Measurements from ENCODE around the gene MYO16. TPM values are rescaled to one million over a fixed set of nuclear protein-coding genes. Genes with fewer than 3 reads are reported as not detected.

The MYO16 gene
- total RNA-seq, 1 experiment from 2014 or later, result not detected

DNA sequence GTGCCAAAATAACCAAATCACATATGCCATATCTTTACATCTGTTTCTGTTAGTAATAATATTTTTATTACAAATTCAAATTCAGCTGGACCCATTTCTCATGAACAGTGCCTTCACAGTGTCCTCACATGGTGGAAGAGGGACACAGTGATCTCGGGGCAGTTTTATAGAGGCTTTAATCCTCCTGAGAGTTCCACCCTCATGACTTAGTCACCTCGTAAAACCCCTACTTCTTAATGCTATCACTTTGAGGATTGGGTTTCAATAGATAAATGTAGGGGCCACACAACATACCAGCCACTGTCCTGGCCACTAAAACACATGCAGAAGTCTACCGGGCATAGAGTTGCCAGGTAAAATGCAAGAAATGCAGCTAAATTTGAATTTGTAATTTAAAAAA is 201.5 kb downstream of the MYO16 start:
- DNase-seq, result no peak
- Histone ChIP-seq H3K27ac (no peak overlapping the region), H3K4me3 (no peak overlapping the region), H3K27me3 (no peaks in the 10 kb centered on the region), H3K9me3 (replicated peaks) (no peaks in the 10 kb centered on the region), H3K4me1 (no peaks in the 10 kb centered on the region), H3K36me3 (no peaks in the 10 kb centered on the region)

DNA sequence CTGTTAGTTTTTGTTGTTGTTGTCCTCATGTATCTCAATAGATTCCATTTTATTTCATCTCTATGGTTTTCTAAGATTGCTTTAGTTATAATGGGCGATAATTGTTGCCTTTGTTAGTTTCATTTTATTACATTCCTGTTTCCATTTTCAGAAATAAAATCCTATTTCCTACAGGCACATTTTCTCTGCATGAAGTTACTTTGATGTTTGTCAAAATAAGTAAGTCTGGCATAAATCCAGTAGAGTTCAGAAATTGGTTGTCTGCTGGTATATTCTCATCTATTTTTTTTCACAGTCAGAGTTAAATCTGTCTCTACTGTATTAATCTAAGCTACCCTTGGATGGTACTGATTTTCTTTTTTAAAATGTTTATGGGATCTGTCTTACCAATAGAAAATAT is 204.1 kb downstream of the MYO16 start:
- no peaks in the 10 kb centered on the region for H3K36me3 ChIP-seq
- H3K4me1 ChIP-seq, result no peaks in the 10 kb centered on the region
- H3K9me3 ChIP-seq (replicated peaks), result no peaks in the 10 kb centered on the region
- no peak overlapping the region for H3K4me3 ChIP-seq
- no peak overlapping the region for H3K27ac ChIP-seq
- DNase-seq, result no peak
- H3K27me3 ChIP-seq, result no peaks in the 10 kb centered on the region

DNA sequence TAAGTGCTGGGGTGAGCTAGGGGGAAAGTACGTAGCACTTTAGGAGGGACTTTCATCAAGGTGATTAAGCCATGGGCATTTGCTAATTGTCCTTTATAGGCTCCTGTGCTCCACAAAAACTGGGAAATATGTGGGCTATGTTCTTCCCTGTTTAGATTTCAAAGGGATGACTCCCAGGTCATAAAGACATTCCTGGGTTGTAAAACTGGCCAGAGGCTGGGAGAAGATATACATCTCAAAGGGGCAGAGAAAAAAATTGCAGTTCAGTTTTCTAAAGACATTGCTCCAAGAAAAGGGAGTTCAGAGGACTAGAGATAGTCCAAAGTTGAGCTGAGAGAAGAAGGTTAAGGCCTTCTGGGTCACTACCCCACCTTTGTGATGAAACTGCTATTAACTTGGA is 204.8 kb downstream of the MYO16 start:
- no peaks in the 10 kb centered on the region for H3K36me3 ChIP-seq
- H3K4me3 ChIP-seq, result no peak overlapping the region
- no peaks in the 10 kb centered on the region for H3K4me1 ChIP-seq
- no peaks in the 10 kb centered on the region for H3K27me3 ChIP-seq
- DNase-seq, result no peak
- no peak overlapping the region for H3K27ac ChIP-seq
- H3K9me3 ChIP-seq (replicated peaks), result no peaks in the 10 kb centered on the region

GRCh38 chr13:108835083-108835482 is 205.7 kb downstream of the MYO16 start:
- Histone ChIP-seq H3K4me3 (no peak overlapping the region), H3K9me3 (replicated peaks) (no peaks in the 10 kb centered on the region), H3K27me3 (no peaks in the 10 kb centered on the region), H3K4me1 (no peaks in the 10 kb centered on the region), H3K27ac (no peak overlapping the region), H3K36me3 (no peaks in the 10 kb centered on the region)
- no peak for DNase-seq

- no peaks in the 10 kb centered on the region for H3K4me1 ChIP-seq
- H3K4me3 ChIP-seq, result no peak overlapping the region
- DNase-seq, result no peak
- no peaks in the 10 kb centered on the region for H3K27me3 ChIP-seq
- H3K9me3 ChIP-seq (replicated peaks), result no peaks in the 10 kb centered on the region
- no peaks in the 10 kb centered on the region for H3K36me3 ChIP-seq
- no peak overlapping the region for H3K27ac ChIP-seq
Observed at GRCh38 chr13:108850691-108851090, 221.3 kb downstream of the MYO16 start.

- Histone ChIP-seq H3K36me3 (no peaks in the 10 kb centered on the region), H3K27me3 (no peaks in the 10 kb centered on the region), H3K27ac (no peak overlapping the region), H3K4me1 (no peaks in the 10 kb centered on the region), H3K9me3 (replicated peaks) (no peaks in the 10 kb centered on the region), H3K4me3 (no peak overlapping the region)
- DNase-seq, result no peak
Observed at GRCh38 chr13:108851660-108852059, 222.2 kb downstream of the MYO16 start.

DNA sequence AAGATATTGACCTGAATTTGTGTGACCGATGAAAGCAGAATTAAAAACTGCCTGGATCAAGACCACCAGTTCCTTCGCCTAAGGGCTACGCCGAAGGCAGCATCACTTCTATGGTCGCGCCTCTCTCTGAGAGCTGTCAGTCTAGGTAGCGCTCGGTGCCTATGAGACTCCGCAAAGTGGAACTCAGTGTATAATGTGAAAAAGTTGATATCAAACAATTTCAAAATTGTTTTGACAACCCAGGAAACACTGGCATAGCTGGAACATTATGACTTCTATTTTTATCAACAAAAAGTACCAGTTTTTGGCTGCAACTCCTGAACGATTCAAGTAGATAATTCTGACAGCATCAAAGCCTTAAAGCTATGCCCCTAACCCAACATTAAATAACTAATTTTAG is 223.6 kb downstream of the MYO16 start:
- DNase-seq, result no peak
- H3K36me3 ChIP-seq, result no peaks in the 10 kb centered on the region
- H3K9me3 ChIP-seq (replicated peaks), result no peaks in the 10 kb centered on the region

GRCh38 chr13:108855737-108856387 is 226.5 kb downstream of the MYO16 start:
- no peaks in the 10 kb centered on the region for H3K4me1 ChIP-seq
- H3K36me3 ChIP-seq, result no peaks in the 10 kb centered on the region
- DNase-seq, result no peak
- H3K27me3 ChIP-seq, result no peaks in the 10 kb centered on the region
- no peaks in the 10 kb centered on the region for H3K9me3 ChIP-seq (replicated peaks)
- no peak overlapping the region for H3K4me3 ChIP-seq
- H3K27ac ChIP-seq, result no peak overlapping the region

More for the DNA sequence above, 223.6 kb downstream of the MYO16 start:
- Histone ChIP-seq H3K4me3 (no peak overlapping the region), H3K4me1 (no peaks in the 10 kb centered on the region), H3K27me3 (no peaks in the 10 kb centered on the region), H3K27ac (no peak overlapping the region)

DNA sequence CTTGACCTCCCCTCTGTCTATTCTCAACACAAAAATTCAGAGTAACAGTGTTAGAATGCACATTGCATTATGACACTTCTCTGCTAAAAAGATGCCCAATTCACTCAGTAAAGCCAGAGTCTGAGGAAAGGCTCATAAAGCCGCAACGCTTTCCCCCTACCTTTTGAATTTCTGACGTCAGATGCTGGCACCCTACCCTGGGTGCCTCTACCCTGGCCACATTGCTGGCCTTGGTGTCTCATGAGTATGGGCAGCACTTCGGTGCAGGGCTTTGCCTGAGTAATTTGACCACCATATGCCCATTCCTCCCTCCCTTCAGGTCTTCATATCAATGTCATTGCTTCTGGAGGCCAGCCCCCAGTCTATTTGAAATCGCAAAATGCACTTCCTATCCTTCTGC is 229.3 kb downstream of the MYO16 start:
- Histone ChIP-seq H3K36me3 (no peaks in the 10 kb centered on the region), H3K27me3 (no peaks in the 10 kb centered on the region), H3K4me3 (no peak overlapping the region), H3K4me1 (no peaks in the 10 kb centered on the region), H3K9me3 (replicated peaks) (no peaks in the 10 kb centered on the region), H3K27ac (no peak overlapping the region)
- no peak for DNase-seq

GRCh38 chr13:108859197-108860012 is 230.0 kb downstream of the MYO16 start:
- no peaks in the 10 kb centered on the region for H3K27me3 ChIP-seq
- H3K4me1 ChIP-seq, result no peaks in the 10 kb centered on the region
- no peaks in the 10 kb centered on the region for H3K36me3 ChIP-seq
- no peak for DNase-seq
- H3K9me3 ChIP-seq (replicated peaks), result no peaks in the 10 kb centered on the region
- no peak overlapping the region for H3K27ac ChIP-seq
- H3K4me3 ChIP-seq, result no peak overlapping the region

DNA sequence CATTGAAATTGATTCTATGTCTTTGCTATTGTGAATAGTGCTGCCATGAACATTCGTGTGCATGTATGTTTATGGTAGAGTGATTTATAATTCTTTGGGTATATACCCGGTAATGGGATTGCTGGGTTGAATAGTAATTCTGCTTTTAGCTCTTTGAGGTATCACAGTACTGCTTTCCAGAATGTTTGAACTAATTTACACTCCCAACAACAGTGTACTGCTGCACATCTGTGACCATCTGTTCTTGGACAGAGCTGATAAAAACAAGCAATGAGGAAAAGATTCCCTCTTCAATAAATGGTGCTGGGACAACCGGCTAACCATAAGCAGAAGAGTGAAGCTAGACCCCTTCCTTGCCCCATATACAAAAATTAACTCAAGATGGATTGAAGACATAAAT is 231.0 kb downstream of the MYO16 start:
- DNase-seq, result no peak
- Histone ChIP-seq H3K27me3 (no peaks in the 10 kb centered on the region), H3K4me3 (no peak overlapping the region), H3K36me3 (no peaks in the 10 kb centered on the region), H3K9me3 (replicated peaks) (no peaks in the 10 kb centered on the region), H3K27ac (no peak overlapping the region), H3K4me1 (no peaks in the 10 kb centered on the region)

GRCh38 chr13:108877300-108877699 is 247.9 kb downstream of the MYO16 start:
- DNase-seq, result no peak
- Histone ChIP-seq H3K9me3 (replicated peaks) (no peaks in the 10 kb centered on the region), H3K4me1 (no peaks in the 10 kb centered on the region), H3K27ac (no peak overlapping the region), H3K36me3 (no peaks in the 10 kb centered on the region), H3K4me3 (no peak overlapping the region), H3K27me3 (no peaks in the 10 kb centered on the region)

- no peaks in the 10 kb centered on the region for H3K36me3 ChIP-seq
- DNase-seq, result no peak
- H3K27ac ChIP-seq, result no peak overlapping the region
- no peaks in the 10 kb centered on the region for H3K27me3 ChIP-seq
- no peaks in the 10 kb centered on the region for H3K4me1 ChIP-seq
- no peak overlapping the region for H3K4me3 ChIP-seq
- no peaks in the 10 kb centered on the region for H3K9me3 ChIP-seq (replicated peaks)
Observed at GRCh38 chr13:108878732-108879131, 249.3 kb downstream of the MYO16 start.

DNA sequence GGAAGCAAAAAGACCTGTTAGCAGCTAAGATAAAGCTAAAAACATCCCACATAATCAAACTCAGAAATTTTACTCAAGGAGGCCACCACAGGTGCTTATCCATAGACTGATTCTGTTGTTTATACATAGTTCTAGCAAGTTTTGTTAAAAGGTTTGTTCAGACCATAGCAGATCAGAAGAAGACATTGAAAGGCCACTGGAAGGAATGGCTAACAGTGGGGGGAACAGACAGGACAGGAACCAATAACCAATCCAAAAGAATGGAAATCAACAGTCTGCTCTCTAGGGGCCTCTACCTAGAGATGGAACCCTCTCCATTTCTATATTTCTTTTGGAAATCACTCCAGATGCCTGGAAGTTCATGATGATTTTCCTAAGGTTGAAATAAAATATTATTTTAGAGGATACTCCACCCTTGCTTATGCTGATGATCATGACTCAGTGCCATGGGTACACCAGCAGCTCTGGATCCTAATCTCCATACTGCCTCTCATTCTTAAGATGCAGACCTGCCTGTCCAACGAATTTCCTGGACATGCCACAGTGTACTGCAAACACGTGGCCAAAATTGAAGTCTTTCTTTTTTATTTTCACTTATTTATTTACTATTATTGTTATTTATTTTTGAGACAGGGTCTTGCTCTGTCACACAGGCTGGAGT is 260.0 kb downstream of the MYO16 start:
- no peak overlapping the region for H3K4me3 ChIP-seq
- H3K36me3 ChIP-seq, result no peaks in the 10 kb centered on the region
- no peak overlapping the region for H3K27ac ChIP-seq
- H3K4me1 ChIP-seq, result no peaks in the 10 kb centered on the region
- DNase-seq, result no peak
- H3K9me3 ChIP-seq (replicated peaks), result no peaks in the 10 kb centered on the region
- no peaks in the 10 kb centered on the region for H3K27me3 ChIP-seq

- H3K9me3 ChIP-seq (replicated peaks), result no peaks in the 10 kb centered on the region
- no peak overlapping the region for H3K27ac ChIP-seq
- H3K4me1 ChIP-seq, result no peaks in the 10 kb centered on the region
- H3K4me3 ChIP-seq, result no peak overlapping the region
- peak in 1 of 2 experiments; percentile 52 for DNase-seq
- H3K27me3 ChIP-seq, result no peaks in the 10 kb centered on the region
- no peaks in the 10 kb centered on the region for H3K36me3 ChIP-seq
Observed at GRCh38 chr13:108895220-108895704, 265.9 kb downstream of the MYO16 start.
